ENCODE results near the gene B4GALT7.
"Not testable (repeated sequence)": the region's sequence is repeated elsewhere in the genome, so short reads cannot be mapped to it uniquely, and the experiment has no call there.

The B4GALT7 gene

DNA sequence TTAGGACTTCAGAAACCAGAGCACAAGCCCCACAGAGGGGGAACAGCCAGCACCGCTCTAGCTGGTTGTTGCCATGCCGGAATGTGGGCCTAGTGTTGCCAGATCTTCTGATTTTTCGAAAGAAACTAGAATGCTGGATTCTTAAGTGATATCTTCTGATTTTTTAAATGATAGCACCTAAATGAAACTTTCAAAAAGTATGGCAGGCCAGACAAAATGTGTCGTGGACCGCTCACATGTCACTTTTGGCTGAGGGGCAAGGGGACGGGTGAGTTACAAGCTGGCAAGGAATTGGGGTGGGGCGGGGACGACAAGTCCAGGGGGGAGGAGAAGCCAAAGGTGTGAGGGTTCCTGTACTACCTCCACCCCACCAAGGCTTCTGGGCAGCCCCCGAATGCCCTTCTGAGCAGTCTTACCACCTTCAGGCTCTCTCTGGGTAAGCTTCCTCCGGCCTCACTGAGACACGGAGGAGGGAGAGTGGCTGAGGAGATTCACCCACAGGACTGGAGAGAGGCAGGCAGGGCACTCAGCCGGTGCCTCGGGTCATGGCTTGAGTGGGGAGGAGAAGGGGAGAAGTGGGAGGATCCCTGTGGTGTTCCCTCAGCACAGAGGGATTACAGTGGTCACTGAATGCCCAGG, 10.3 kb downstream of the B4GALT7 start:
- DNase-seq = no peak

DNA sequence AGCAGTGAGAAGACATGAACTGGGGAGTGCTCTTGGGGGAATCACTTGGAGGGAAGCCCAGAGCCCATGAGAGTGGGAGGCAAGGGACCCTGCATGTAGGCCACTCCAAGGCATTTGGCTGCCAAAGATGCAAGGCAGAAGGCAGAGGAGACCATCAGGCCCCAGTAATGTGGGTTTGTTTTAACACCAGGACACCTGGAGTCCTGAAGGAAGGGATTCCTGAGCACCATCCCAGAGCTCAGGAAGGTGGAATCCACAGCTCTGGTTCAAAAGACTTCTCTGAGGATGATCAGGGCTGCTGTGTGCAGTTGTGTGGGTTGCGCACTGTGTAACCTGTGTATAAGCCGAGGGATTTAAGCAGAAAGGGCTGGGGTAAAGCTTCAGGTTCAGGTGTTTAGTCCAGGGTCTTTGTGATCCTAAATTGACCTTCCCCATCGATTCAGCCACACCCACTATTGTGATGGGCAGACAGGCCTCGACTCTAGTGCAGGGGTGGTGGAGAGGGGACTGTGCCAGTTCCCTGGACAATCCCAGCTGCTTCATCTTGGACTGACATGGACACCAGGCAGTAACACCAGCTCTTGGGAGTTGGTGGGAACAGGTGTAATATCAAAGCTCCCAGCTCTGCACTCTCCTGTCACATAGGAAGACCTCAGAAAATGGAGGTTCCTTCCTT, 11.0 kb downstream of the B4GALT7 start:
- DNase-seq = no peak

DNA sequence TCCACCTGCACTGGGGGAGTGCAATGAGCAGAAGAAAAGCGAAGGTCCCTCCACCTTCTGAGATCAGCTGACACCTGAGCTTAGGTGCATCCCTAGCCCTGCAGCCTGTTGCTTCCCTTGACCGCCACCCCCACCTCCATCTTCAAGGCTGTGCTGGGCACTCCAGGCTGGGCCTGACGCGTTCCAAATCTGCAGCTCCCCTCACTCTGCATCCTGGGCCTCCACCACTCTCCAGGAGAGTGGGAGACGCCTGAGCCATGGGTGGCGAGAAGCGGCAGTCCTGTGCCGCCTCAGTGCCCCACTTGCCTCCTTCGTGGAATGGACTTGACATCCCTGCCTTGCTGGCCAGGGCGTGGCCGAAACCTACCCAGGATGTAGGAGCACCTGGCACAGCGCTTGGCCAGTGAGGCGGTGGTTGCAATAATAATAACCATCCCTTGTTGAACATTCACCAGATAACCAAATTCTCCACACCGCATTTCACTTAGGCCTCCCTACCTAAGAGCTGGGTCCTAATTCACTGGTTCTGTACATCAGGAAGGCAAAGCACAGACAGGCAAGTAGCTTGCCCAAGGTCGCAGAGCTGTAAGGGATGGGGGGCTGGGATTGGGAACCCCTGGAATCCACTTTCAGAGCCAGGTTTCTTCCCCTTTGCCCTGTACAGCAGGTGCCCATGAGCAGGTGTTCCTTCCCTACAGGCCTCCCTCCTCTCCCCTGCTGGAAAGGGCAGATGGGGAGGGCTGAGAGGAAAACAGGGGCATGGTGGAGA, 11.7 kb downstream of the B4GALT7 start:
- no peak for DNase-seq

DNA sequence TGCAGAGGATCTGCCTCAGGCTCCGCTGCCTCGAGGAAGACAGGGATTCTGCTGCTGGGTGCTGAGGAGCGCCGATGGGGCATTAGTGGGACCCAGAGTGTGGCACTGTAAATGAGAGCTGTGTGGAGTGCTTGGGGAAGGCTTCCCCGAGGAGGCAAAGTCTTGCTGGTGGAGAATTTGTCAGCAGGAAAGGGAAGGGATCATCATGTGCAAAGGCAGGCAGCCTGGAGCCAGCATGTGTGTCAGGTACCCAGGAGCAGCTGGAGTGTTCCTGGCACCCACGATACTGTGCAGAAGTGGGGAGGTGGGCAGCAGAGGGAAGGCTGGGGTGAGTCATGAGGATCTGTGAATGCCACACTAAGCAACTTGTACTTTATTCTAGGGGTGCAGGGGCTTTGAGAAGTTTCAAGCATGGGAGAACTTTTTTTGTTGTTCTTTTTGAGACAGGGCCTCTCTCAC, 12.3 kb downstream of the B4GALT7 start:
- DNase-seq = no peak

DNA sequence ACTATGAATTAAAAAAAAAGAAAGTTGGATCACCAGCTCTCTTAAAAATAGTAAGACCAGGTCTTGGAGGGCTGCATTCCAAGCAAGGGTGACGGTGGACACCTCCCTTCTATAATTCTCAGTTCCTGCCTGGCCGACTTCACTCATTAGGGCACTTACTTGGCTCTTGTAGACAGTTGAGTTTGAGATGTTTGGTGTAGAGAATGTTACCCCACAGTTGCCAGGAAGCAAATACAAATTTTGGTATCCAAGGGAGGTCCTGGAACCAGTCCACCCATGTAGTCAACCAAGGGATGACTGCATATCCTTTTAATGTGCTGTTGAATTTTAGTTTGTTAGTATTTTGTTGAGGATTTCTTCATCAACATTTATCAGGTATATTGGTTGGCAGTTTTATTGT, 20.6 kb downstream of the B4GALT7 start:
- DNase-seq = no peak

DNA sequence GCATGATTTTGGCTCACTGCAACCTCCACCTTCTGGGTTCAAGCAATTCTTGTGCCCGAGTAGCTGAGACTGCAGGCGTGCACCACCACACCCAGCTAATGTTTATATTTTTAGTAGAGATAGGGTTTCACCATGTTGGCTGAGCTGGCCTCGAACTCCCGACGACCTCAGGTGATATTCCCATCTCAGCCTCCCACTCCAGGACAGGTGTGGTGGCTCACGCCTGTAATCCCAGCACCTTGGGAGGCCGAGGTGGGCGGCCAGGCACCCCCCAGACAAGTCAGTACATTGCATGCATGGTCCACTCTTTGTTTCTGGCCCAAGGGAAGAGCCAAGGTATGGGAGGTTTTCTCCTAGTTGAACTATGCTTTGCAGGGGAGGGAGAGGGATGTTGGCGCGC, 24.2 kb downstream of the B4GALT7 start:
- not testable (repeated sequence) for DNase-seq

DNA sequence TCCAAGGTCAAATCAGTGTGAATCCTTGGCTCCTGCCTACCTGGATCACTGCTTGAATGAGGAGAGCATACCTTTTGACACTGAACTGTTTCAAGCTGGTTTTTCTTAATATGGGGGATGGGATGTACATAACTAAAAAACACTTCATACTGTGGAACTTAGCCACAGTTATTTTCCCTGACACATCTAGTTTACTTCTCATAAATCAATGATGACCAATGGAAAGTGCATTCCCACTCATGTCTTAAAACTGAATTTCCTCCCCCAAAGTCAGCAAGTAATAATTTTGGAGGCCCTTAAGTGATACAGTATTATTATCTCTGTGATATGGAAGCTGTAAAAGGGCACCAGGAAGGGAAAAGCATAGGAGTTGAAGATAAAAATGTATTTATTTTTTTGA, 30.3 kb downstream of the B4GALT7 start:
- not testable (repeated sequence) for DNase-seq

DNA sequence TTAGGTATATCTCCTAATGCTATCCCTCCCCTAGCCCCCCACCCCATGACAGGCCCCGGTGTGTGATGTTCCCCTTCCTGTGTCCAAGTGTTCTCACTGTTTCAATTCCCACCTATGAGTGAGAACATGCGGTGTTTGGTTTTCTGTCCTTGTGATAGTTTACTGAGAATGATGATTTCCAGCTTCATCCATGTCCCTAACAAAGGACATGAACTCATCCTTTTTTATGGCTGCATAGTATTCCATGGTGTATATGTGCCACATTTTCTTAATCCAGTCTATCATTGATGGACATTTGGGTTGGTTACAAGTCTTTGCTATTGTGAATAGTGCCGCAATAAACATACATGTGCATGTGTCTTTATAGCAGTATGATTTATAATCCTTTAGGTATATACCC, 35.0 kb downstream of the B4GALT7 start:
- DNase-seq = not testable (repeated sequence)

DNA sequence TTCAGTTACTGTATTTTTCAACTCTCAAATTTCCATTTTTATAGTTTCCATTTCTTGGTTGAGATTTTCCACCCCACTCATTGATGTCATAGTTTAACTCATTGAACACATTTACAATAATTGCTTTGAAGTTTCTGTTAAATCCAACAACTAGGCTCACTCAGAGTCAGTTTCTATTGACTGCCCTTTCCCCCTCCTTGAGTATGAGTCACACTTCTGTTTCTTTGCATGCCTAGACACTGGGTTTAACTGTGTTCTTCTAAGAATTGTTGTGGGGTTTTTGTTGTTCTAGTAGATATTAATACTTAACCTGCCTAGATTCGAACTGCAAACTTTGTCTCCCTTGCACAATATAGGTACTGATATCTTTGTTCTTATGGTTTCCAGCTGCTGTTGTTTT, 45.5 kb downstream of the B4GALT7 start:
- not testable (repeated sequence) for DNase-seq

DNA sequence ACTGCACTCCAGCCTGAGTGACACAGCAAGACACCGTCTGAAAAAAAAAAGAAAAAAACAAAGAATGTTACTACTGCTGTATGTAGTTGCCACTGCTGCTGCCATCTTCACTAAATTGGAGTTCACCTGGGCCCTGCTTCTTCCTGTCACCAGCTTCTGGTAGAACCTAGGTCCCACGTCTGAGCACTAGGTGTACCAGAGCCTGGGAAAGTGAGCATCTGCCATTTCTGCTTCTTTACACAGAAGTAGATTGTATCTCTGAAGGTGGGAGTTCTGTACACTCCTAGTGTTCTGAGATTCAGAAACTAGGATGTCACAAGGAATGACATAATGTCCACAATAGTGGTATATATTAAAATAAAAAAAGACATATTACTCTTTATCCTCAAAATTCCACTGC, 51.3 kb downstream of the B4GALT7 start:
- DNase-seq = not testable (repeated sequence)

DNA sequence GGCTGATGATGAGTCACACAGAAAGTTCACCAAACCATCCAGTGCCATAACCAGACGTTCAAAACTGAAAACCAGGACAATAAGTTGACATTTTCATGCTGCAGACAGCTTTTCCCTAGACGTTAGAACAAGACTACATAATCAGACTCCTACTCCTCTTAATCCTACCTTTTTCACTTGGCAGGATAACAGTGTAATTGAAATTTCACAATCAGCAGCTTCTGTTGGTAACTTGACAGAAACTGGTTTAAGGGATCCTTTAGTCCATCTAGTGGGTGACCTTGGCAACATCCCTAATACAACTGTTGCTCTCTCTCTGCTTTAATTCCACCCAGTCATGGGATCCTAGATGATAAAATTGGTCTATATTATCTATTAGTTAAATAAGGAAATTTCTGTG, 57.9 kb downstream of the B4GALT7 start:
- not testable (repeated sequence) for DNase-seq

DNA sequence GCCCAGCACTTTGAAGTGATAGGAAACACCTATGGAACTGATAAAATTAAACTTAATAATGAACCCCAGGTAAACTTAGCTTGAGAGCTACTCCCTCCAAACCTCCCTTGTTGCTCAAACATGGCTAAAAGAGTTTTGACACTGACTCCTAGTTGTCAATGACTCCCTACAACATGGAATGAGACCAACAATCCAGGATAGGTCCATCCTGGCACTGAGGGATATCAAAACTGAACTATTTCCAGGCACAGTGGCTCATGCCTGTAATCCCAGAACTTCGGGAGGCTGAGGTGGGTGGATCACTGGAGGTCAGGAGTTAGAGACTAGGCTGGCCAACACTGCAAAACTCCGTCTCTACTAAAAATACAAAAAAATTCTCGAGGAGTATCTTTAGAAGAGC, 58.6 kb downstream of the B4GALT7 start:
- DNase-seq = not testable (repeated sequence)

Measured in SIG-M5 (cell line).